Left kidney (tissue), 2 donors: ENCODE measurements around the gene ZFPM1. TPM values are rescaled to one million over a fixed set of nuclear protein-coding genes. Genes with fewer than 3 reads are reported as not detected.

Source experiments
- DNase-seq: peaks from one replicate; pipeline ENCODE4 v3.0.0-alpha.2; 2013
- polyA plus RNA-seq: library from polyadenylated mRNA; unstranded; fragments of 120-200 nt; gene quantifications from one replicate; pipeline ENCODE4 v1.2.1, GENCODE V29; 2013; ENCODE audit not compliant: insufficient read length

The ZFPM1 gene
- polyA plus RNA-seq, 1 donor, result 3.6 TPM

GRCh38 chr16:88537859-88538258 is 84.8 kb downstream of the ZFPM1 start:
- no peak for DNase-seq

GRCh38 chr16:88538366-88539060 is 85.4 kb downstream of the ZFPM1 start:
- DNase-seq, result no peak

DNA sequence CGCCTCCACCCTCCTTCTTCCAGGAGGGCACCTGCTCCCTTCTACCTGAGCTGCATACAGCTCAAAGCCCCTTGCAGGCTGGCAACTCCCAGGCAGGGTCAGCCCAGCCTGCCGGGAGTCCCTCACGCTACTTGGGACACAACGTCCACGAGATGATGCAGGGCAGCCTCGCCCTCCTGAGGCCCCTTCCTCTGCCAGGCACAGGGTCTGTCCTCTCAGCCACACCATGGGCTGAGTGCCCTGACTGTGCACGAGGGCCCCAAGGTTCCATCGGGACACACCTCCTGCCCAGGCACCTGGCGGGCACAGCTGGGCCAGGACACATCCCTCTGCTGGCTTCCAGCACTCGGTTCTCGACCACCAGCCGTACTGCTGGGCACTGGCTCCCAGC is 86.2 kb downstream of the ZFPM1 start:
- DNase-seq, result no peak

- DNase-seq, result no peak
These were observed 86.7 kb downstream of the ZFPM1 start for GRCh38 chr16:88539652-88540345.

DNA sequence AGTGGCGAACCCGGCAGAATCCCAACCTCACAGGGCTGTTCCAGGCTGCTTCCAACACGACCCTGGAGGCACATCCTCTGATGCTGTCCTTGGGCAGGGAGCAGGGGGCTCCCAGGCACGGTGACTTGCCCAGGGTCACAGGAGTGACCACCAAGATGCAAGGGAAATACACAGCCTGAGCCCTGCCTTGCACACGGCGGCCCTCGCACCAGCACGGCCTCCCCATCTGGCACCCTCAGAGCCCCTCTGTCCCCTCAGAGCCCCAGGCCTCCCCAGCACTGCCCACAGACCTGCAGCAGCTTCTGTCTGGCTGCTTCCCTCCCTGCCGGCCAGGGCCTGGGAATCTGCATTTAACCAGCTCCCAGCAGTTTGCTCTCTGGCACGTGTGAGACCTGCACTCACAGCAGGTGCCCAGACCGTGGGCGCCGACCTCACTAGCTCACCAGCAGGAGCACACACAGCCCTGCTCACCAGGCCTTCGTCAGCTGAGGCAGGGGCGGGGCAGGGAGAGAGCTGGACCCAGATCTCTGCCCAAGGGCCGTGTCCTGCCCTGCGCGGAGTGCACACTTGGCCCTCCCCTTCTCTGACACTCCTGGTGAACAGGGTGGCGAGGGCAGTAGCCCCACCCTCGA is 87.4 kb downstream of the ZFPM1 start:
- DNase-seq, result no peak

- no peak for DNase-seq
These were observed 88.9 kb downstream of the ZFPM1 start for GRCh38 chr16:88541831-88542616.

- no peak for DNase-seq
These were observed 90.2 kb downstream of the ZFPM1 start for GRCh38 chr16:88543230-88543813.

DNA sequence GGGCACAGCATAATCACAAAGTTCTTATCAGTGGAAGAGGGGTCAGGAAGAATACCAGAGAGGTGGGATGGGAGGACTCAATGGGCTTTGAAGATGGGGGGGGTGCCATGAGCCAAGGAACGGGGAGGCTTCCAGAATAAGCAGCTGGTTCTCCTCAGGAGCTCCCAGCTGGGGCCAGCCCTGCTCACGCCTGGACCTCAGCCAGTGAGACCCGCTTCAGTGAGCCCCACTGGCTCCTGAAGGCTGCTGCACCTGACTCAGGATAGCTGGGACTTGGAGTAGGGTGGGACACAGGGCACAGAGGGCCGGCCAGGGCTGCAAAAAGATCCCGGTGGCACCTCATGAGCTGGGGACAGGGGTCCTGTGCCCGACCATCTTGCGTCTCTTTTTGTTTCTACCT is 92.7 kb downstream of the ZFPM1 start:
- no peak for DNase-seq

- DNase-seq, result no peak
These were observed 95.2 kb downstream of the ZFPM1 start for GRCh38 chr16:88548131-88548874.

DNA sequence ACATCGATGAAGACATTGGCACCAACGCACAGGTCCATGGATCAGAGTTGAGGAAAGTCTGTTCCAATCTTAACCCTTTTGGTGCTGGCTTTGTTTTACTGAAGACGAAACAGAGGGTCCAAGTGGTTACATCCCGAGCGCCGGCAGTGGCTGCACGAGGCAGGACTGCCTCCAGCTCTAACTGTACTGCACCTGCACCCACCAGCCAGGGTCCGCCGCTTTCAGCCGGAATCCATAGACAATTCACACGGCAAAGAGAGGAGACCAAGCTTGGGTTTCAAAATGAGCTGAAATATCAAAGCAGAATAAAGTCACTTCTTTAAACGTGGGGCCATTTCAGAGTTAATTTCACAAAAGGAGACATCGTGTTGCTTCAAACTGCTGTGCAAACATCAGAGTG is 95.9 kb downstream of the ZFPM1 start:
- DNase-seq, result no peak

DNA sequence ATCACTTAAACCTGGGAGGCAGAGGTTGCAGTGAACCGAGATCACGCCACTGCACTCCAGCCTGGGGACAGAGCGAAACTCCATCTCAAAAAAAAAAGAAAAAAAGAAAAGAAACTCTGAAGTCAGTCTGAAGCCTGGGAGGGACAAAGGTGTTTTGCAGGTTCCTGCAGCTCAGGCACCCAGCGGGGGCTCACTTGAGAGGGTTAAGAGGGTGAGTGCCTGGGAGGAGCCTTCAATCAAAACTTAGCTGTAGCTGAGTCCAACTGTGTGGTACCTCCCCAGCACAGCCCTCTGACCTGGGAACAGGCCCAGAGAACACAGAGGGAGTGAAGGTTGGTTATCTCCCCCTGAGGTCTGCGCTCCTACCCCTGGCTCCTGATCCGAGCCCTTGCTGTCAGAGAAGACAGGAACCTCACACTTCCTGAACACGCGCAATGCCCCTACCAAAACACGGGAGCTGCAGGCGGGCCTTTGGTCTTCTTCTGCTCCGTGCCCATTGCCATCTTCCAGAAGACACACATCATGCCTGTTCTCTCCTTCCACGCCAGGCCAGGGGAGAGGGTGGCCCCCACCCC is 96.7 kb downstream of the ZFPM1 start:
- DNase-seq, result no peak

DNA sequence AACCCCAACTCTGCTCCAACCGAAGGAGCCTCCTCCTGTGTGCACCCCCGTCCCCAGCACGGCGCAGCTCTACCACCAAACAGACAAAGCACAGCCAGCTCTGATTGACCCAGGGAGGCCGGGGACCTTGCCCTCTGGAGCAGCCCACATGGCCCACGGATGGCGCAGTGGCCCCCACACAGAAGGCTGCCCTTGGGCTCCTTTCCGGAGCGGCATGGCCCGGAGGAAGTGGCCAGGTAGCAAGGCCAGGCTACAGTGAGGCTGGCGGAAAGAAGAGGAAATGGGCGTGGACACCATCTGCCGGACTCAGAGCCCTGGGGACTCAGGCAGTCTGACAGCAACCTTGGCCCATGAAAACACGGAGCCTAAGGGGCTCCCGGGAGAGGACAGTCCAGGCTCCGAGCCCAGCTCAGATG is 97.2 kb downstream of the ZFPM1 start:
- no peak for DNase-seq

DNA sequence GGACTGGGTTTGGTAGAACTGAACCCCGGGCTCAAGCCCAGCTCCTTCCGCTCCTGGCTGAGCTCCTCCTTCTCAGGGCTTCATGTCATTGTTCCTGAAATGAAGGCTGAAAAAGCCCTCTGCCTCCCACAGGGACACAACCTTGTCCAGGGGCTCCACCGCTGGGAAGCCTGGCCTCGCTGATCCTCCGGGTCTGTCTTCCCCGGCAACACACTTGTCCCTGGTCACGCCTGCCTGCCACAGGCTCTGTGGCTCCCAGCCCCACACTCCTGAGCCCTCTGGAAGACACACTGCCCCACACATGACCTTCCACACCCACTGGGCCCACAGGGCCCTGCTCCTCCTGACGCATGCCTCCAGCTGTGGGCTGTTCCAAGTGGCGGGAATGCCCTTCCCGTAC is 99.1 kb downstream of the ZFPM1 start:
- no peak for DNase-seq

DNA sequence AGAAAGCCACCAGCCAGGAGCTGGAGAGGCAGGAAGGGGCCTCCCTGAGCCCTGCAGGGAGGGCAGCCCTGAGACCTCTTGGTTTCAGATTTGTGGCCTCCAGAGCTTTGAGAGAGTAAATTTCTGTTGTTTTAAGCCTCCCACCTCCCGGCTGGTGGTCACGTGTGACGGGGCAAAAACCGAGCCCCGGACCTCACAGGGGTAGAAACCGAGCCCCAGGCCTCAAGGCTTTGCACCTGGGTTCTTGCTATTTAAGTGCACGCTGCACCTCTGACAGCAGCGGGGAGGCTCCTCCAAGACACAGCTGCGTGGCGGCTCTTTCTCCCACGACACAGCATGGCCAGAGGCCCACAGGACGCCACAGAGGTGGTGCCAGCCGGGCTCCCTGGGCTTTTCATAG is 99.7 kb downstream of the ZFPM1 start:
- peak; percentile 40 for DNase-seq

DNA sequence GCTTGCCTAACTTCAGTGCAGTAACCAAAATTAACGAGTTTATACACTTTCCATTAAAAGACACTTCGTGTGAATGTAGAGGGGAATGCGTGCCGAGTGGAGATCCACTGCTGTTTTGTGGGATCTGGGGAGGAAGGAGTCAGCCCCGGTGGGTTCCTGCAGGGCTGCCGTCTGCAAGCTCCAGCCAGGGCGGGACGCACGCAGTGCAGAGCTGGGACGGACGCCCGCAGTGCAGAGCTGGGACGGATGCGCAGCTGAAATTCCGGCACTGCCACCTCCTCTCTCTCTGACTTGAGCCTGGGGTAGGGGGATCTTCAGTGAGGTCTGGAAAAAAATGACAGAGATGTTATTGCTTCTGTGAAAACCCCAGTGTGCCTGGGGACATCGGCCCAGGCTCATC is 100.7 kb downstream of the ZFPM1 start:
- no peak for DNase-seq

GRCh38 chr16:88554711-88555264 is 101.7 kb downstream of the ZFPM1 start:
- DNase-seq, result no peak

GRCh38 chr16:88556294-88556988 is 103.4 kb downstream of the ZFPM1 start:
- DNase-seq, result no peak

DNA sequence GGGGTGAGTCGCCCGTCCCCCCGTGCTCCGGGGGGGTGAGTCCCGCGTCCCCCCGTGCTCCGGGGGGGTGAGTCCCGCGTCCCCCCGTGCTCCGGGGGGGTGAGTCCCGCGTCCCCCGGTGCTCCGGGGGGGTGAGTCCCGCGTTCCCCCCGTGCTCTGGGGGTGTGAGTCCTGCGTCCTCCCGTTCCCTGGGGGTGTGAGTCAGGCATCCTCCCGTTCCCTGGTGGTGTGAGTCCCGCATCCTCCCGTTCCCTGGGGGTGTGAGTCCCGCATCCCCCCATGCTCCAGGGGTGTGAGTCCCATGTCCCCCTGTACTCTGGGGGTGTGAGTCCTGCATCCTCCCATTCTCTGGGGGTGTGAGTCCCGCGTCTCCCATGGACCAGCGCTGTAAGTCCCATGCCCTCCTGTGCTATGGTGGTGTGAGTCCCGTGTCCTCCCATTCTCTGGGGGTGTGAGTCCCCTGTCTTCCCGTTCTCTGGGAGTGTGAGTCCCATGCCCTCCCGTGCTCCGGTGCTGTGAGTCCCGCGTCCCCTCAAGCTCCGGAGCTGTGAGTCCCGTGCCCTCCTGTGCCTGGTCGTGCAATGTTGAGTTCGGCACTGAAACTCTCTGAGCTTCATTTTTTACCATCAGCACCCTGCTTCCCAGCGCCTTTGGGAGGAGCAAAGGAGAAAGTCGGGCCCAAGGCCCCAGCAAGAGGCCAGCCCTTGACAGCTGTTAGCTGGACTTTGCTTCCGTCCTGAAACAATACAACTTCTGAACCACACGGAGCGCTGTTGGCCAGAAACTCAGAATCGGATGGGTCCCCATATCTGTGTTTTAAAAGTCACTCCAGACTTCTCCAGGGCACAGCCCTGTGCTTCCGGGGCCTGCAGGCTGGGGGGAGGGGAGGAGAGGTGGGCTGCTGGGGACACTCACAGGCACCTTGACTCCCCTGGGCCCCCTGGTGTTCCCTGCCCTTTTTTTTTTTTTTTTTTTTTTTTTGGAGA is 105.7 kb downstream of the ZFPM1 start:
- peak; percentile 53 for DNase-seq
